Esophagus muscularis mucosa (tissue), 4 donors: Measurements from ENCODE around the gene TMF1.

Source experiments
- EP300 ChIP-seq: sonication (generic); formaldehyde crosslinking; IDR thresholded peaks from one replicate; pipeline ENCODE4 v1.6.1; 2017; ENCODE audit warnings: antibody characterized with exemption
- POLR2A ChIP-seq: fragments of 450-650 bp; IDR thresholded peaks from one replicate; pipeline ENCODE4 v1.6.1; 2017; ENCODE audit warnings: antibody characterized with exemption, moderate library complexity, mild to moderate bottlenecking, low read depth
- POLR2AphosphoS5 ChIP-seq, 2 donors: sonication (generic); formaldehyde crosslinking; IDR thresholded peaks; one replicate each; pipeline ENCODE4 v1.6.1; 2017; ENCODE audit warnings: antibody characterized with exemption in 2 of 2
- TF ChIP-seq, protein P1 (sequence below), 3 experiments: fragments of 200-600 bp in 2 of 3; fragments of 450-650 bp in 1 of 3; sonication (generic) in 2 of 3; IDR thresholded peaks; one replicate each; pipeline ENCODE4 v1.5.1; 2017 to 2019; ENCODE audit warnings: antibody characterized with exemption in 3 of 3, mild to moderate bottlenecking in 2 of 3, moderate library complexity in 1 of 3

GRCh38 chr3:69084326-69085167 is 32.4 kb upstream of the TMF1 start, which contains the start of gene ARL6IP5:
- no peak for TF ChIP-seq EP300
- peak; percentile 17 for TF ChIP-seq POLR2A
- TF ChIP-seq, protein P1, sequence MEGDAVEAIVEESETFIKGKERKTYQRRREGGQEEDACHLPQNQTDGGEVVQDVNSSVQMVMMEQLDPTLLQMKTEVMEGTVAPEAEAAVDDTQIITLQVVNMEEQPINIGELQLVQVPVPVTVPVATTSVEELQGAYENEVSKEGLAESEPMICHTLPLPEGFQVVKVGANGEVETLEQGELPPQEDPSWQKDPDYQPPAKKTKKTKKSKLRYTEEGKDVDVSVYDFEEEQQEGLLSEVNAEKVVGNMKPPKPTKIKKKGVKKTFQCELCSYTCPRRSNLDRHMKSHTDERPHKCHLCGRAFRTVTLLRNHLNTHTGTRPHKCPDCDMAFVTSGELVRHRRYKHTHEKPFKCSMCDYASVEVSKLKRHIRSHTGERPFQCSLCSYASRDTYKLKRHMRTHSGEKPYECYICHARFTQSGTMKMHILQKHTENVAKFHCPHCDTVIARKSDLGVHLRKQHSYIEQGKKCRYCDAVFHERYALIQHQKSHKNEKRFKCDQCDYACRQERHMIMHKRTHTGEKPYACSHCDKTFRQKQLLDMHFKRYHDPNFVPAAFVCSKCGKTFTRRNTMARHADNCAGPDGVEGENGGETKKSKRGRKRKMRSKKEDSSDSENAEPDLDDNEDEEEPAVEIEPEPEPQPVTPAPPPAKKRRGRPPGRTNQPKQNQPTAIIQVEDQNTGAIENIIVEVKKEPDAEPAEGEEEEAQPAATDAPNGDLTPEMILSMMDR (IDR thresholded peaks at IDR 0.05): no peak
- peak; percentile 87 to 89 for TF ChIP-seq POLR2AphosphoS5 (IDR thresholded peaks at IDR 0.05)
